GM18873 (cell line): ENCODE measurements around the gene HAO1.

Experiments
- ATAC-seq: cut with Tn5 transposase; IDR thresholded peaks from one replicate; pipeline ENCODE4 v1.9.1; 2021; ENCODE audit warnings: mild to moderate bottlenecking, moderate library complexity, moderate number of reproducible peaks; ENCODE audit not compliant: unreplicated experiment, low FRiP score

The HAO1 gene

DNA sequence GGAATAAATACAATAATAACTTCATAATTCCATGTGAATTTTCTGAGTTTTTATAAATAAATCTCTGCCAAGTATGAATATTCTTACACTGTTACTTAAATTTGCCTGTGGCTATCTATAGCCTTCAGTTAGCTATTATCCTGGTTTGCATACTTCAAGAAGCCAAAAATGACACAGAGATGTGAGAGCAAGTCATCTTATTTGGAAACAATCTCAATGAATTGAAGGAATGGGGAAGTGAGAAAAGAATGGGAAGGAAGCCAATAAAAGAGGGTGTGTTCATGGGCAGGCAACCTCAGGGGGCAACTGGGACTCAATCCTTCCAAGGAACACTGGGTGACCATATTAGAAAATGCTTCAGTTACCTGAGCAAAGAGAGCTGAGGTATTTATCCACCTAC, 9.9 kb downstream of the HAO1 start:
- ATAC-seq: no peak

DNA sequence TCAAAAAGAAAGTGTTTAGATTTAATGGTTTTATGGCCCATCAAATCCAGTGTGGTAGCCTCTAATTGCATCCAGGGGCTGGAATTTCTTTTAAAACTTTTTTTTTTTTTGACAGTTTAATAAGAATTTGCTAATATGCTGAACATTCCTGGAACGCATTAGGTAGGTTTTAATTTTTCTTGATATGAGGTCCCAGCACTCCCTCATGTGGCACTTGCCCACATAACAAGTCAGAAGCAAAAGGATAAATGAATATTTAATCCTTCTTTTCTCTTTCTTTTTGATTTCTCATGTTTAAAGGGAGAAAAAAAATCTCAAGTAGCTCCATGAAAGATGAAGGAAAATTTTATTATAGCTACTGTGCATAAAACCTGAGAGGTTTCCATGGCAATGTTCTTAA, 13.5 kb downstream of the HAO1 start:
- ATAC-seq: no peak

- no peak for ATAC-seq
These were observed 13.9 kb downstream of the HAO1 start for GRCh38 chr20:7926323-7926722.

DNA sequence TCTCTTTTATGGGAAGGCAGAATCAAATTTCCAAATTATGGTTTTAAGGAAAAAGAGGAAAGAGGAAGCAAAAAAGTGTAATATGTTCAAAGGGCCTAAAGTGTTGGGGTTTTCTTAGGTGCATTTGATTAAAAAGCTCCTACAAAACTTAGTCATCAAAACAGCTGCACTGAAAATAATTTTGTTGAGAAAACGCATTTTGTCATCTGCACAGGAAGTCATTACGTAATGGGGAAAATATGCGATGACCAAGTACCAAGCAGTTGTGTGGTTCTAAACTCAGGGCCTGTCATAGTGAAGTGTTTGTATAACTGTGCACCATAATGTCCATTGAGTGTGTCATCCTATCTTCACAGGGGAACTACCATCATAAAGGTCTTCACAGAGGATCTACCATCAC, 15.6 kb downstream of the HAO1 start:
- no peak for ATAC-seq

- ATAC-seq: no peak
These were observed 23.6 kb downstream of the HAO1 start for GRCh38 chr20:7916648-7917047.

DNA sequence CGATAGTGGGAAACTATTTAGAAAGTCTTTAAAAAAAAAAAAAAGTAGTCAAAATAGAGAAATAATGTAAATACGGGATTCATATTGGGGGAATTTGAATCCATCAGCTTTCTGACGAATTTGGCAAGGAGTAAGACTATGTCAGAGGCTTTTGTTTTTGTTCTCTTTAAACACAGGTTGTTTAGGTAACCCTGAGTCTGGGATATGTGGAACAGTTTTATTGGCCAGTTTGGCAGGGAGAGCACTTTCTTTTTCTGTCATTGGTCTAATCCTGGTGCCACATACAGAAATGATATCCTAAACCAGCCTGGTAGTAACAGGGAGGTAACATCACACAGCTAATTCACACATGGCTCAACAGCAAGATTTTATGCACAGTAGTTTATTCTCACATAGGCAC, 27.7 kb downstream of the HAO1 start:
- ATAC-seq: no peak

GRCh38 chr20:7911586-7912330, 28.5 kb downstream of the HAO1 start:
- ATAC-seq: no peak

- ATAC-seq: no peak
These were observed 31.4 kb downstream of the HAO1 start for GRCh38 chr20:7908905-7909304.

DNA sequence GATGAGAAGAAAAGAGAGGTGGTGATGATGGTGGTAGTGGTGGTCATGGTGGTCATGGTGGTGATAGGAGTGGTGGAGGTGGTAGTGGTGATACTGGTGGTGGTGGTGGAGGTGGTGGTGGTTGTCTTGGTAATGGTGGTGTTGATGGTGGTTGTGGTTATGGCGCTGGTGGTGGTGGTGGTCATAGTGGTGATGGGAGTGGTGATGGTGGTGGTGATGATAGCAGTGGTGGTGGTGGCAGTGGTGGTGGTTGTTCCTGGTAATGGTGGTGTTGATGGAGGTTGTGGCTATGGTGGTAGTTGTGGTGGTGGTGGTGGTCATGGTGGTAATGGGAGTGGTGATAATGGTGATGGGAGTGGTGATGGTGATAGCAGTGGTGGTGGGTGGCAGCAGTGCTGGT, 36.8 kb downstream of the HAO1 start:
- no peak for ATAC-seq

DNA sequence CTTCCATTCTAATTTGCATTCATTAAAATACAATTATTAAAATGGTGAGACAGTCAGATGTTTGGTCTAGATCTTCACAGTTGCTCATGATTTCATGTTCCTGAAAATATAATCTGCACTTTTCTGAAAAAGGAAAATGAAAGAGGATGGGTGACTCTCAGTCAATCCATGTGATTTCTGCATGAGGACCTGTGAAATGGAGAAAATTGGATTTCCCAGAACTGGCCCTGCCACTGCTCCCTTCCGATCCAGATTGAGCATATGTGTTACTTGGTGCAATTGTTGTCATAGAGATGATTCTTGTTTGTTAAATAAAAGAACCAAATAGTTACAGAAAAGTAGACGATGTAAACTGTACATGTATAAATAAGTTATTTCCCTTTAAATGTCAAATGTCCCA, 37.4 kb downstream of the HAO1 start:
- no peak for ATAC-seq

DNA sequence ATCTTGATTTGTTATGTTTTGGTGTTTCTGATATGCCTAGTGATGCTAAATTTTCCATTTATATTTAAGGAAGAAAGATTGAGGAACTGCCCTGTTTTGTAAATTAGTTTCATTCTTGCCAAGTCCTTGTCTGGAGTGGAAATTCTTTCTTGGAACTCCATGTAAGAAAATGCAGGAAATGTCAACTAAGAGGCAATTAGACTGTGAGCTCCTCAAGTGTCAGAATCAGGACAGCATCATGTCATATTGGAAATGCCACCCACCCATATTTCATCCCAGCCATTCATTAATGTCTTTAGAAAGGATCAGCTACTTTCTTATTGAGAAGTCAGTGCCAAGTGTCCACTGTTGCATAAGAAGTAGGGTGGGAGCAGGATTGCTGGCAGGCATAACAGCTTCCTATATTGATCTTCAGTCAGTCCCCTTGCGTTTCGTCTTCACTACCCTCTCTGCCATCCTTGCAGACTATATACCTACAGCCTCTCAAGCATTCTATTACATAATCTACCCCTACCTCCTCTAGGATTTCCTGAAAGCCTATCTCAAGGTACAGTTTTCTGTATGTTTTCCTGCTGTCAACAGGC, 42.4 kb downstream of the HAO1 start:
- no peak for ATAC-seq

DNA sequence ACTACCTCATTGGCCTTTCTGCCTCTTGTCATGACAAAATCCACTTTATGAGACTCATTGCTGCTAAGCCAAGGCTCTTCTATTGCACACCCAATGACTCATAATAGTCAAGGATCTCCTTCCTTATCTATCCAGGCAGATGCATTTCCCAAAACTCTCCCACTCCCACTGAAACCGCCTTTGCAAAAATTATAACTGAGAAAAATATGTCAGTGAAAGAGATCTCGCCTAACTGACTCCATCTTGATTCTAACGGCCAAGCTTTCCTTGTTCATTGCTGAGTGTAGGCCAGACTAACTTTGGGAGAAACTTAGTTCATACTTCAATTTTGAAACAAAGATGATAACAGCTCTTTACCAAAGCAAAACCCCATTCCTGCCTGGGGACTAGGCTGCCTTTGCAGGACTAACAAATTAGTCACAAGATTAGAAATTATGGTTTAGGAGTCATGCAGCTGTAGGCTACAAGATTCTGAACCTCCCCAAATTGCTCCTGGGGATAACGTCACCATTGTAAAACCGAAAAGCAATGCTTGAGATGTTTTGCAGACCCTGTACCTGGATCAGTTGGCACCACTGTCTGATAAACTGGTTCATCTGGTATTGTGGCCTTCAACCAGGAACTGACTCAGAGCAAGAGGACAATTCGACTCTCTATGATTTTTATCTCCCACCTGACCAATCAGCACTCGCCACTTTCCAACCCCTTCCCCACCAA, 47.1 kb downstream of the HAO1 start:
- no peak for ATAC-seq

DNA sequence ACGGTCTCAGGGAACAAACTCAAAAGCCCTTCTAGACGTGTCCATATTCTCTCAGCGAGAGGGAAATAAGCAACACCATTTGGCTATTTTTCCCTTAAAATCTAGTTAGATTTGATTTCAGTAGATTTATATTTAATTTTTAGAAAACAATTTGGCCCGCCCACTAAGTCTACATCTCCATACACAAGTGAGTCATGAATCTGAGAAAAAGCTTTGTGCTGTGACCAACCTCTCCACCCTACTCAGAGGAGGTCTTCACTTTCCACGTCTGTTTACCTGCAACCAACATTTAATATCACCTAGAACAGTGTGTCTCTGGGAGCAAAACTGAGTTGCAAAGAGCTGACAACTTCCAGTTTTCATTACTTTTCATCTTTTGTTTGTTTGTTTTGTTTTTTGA, 48.6 kb downstream of the HAO1 start:
- ATAC-seq: no peak

DNA sequence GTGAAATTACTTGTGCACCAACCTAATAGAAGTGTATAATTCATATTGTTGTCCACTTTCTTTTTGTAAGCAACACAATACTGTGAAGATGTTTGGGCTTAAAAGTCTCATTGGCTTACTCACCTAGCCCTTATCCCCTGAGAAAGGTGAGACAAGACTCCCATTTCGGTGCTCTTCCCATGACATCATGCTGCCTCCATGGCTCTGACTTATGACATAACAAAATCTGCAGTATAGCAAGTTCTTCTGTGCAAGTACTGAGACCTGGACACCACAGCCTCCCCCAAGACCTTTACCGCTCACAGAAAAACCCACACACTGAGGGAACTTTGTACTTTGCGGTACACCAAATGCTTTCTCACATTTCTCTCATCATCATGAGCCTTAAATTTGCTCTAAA, 50.5 kb downstream of the HAO1 start:
- ATAC-seq: no peak

- no peak for ATAC-seq
These were observed 56.5 kb downstream of the HAO1 start for GRCh38 chr20:7883741-7884140.

GRCh38 chr20:7883309-7883708, 56.9 kb downstream of the HAO1 start:
- ATAC-seq: no peak

DNA sequence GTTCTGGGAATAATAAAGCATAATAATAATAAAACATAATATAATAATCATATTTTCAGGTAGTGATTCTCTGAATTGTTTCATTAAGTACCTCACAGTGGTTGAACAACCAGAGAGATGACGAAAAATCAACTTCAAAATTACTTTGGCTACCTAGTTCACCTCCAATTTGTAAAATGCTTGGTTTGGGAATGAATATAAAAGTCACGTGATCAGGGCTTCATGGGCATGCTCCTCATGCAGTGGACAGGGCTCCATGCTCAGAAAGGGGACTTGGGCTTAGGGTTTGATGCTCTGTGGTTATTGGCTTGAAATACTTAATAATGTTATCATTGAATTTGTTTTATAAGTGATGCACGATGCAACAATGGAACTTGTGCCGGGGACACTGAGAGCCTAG, 58.2 kb downstream of the HAO1 start:
- ATAC-seq: no peak

DNA sequence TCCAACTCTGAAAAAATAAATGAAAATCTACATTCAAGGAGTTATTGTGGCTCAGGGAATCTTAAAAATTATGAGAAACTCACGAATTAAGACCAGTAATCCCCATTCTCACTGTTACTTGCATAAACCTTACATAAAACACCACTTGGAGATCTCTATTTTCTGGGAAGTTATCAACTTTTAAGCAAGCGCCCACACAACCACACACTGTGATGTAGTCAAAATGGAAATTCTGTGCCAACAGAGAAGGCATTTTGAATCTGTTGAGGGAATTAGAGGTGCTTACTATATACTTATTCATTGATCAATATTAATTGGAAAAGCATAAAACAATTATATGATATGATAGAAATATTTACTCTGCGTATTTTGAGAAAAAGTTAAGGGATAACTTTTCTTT, 58.7 kb downstream of the HAO1 start:
- ATAC-seq: no peak

DNA sequence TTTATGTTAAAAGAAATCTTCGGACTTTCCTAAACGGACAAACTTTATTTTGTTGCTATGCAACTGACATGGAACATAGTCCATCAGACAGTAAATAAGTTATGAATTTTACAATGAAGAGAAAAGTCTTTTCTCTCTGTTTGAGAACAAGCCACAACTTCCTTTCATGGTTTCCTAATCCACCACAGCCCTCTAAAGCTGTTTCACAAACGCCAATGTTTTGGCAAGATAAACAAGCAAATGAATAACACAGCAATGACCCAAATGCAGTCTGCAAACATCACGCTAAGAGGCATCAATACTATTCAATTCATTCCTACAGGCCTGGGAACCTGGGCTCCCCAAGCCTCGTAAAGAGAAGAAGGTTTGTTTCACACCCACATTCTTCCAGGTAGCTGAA, 60.4 kb downstream of the HAO1 start:
- ATAC-seq: no peak

GRCh38 chr20:7868108-7868507, 72.2 kb downstream of the HAO1 start:
- ATAC-seq: no peak

DNA sequence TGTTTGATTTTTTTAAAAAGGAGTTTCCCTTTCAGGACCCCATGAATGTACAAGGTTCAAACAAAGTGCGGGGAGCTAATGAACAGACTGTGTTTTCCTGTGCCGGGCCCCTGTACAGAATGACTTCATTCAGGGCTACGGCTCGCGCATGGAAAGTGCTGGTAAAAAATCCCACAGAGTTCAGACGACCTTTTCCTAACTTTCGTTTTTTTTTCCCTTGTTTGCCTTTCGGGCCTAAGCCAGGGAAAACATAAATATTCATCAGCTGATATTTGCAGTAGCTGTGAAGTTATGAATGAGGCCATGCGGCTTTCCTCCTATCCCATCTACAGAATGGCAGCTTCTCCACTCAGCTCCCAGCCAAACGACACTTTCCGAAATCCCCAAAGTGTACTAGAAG, 74.0 kb downstream of the HAO1 start:
- no peak for ATAC-seq

- no peak for ATAC-seq
These were observed 80.9 kb downstream of the HAO1 start for GRCh38 chr20:7859356-7859802.
